Heart left ventricle (tissue), 16 donors: ENCODE data around the gene GDF2. TPM values are rescaled to one million over a fixed set of nuclear protein-coding genes. Genes with fewer than 3 reads are reported as not detected.

Source experiments
- ATAC-seq, 4 donors: fragments of 200-7000 bp; cut with Tn5 transposase; one replicate each; pipeline ENCODE4 v1.9.1; 2020 to 2022; ENCODE audit warnings: moderate library complexity in 4 of 4, mild to moderate bottlenecking in 3 of 4, moderate number of reproducible peaks in 1 of 4
- DNase-seq, 5 donors: peaks; one replicate each; pipeline ENCODE4 v3.0.0-alpha.2; 2020
- H3K27ac ChIP-seq, 12 donors: fragments of 200-600 bp; sonication (generic) in 4 of 12; one replicate each; pipeline versions ENCODE4 v1.5.0 to v1.8.0; 2016 to 2022; ENCODE audit warnings: mild to moderate bottlenecking in 2 of 12
- H3K27me3 ChIP-seq, 9 donors: fragments of 200-600 bp; sonication (generic) in 2 of 9; one replicate each; pipeline versions ENCODE4 v1.5.1 to v1.8.0; 2016 to 2022; ENCODE audit warnings: mild to moderate bottlenecking in 3 of 9
- H3K36me3 ChIP-seq, 9 donors: fragments of 200-600 bp; sonication (generic) in 2 of 9; one replicate each; pipeline versions ENCODE4 v1.5.0 to v1.8.0; 2018 to 2022; ENCODE audit warnings: mild to moderate bottlenecking in 2 of 9
- H3K4me1 ChIP-seq, 12 donors: fragments of 200-600 bp; sonication (generic) in 4 of 12; one replicate each; pipeline versions ENCODE4 v1.5.0 to v1.8.0; 2016 to 2022; ENCODE audit warnings: mild to moderate bottlenecking in 3 of 12
- H3K4me3 ChIP-seq, 12 donors: fragments of 200-600 bp; sonication (generic) in 4 of 12; one replicate each; pipeline versions ENCODE4 v1.5.0 to v1.8.0; 2017 to 2022; ENCODE audit warnings: mild to moderate bottlenecking in 9 of 12, moderate library complexity in 4 of 12
- H3K9me3 ChIP-seq, 12 donors: fragments of 200-600 bp; sonication (generic) in 4 of 12; one replicate each; pipeline versions ENCODE4 v1.5.0 to v1.8.0; 2016 to 2022; ENCODE audit warnings: mild to moderate bottlenecking in 1 of 12
- CTCF ChIP-seq, 12 donors: fragments of 200-600 bp; sonication (generic) in 4 of 12; IDR thresholded peaks; one replicate each; pipeline versions ENCODE4 v1.5.0 to v1.8.0; 2018 to 2022; ENCODE audit warnings: antibody characterized with exemption in 12 of 12, mild to moderate bottlenecking in 5 of 12
- POLR2A ChIP-seq, 2 donors: fragments of 450-650 bp; IDR thresholded peaks; one replicate each; pipeline ENCODE4 v1.6.1; 2017; ENCODE audit warnings: antibody characterized with exemption in 2 of 2, mild to moderate bottlenecking in 2 of 2, moderate library complexity in 2 of 2
- WGBS, 4 donors: extraction: QIAGEN DNeasy Blood & Tissue Kit in 2 of 4; methylation state at CpG; one replicate each; pipeline versions ENCODE4 v1.1.5 to v1.1.7; 2013 to 2018; 5-methylcytosine and 5-hydroxymethylcytosine counted together
- intact Hi-C, 10 donors: fragments of 100-400 bp; cut with DNase I; formaldehyde crosslinking; loops; one replicate each; pipeline versions ENCODE4 v1.11.1 to v1.14.2; 2022
- polyA plus RNA-seq, 2 donors: library from polyadenylated mRNA; stranded (reverse); fragments of 200-250 nt; gene quantifications; one replicate each; pipeline ENCODE4 v1.2.3, GENCODE V29; 2013
- total RNA-seq, 9 donors: library from RNA; depleted of rRNA in 2 of 9; stranded (reverse); fragments of >200 nt in 2 of 9; fragmentation: NEBNext Ultra II Directional in 3 of 9; extraction: Animal tissue kit (Norgen Biotek cat#: 25700) in 3 of 9; gene quantifications; one replicate each; pipeline versions ENCODE4 v1.1.0 to v1.2.4, GENCODE V29; 2016 to 2023
- donor health status: ischemic (EF 13 %, LVEDD 7.1; RV severe dilation, severe dysfunction).
- donor health status: healthy with polysubstance abuse.
- donor health status: DM: no; HTN: yes; CAD: no.
- donor health status: DM: no; HTN: no; CAD: no.
- donor health status: ischemic (EF 25% LVEDD 6.9; RV normal size, moderate dysfunction).
- donor health status: ischemic (EF 25% LVEDD 5.7; RV mildly dilated, moderate dysfunction).
- donor health status: healthy.
- donor health status: DM: yes; HTN: yes; CAD: no.
- donor health status: ischemic (EF 35%, LVEDD 5.7; RV mildly dilated, moderate dysfunction).
- donor health status: nonischemic (EF 11% LVEDD 7.7; RV severe dilation, severe dysfunction).
- donor health status: DM: yes; HTN: yes; CAD: no.
- donor health status: PGD.
- donor health status: ischemic (EF 29% LVEDD 5.4; RV normal size, mild dysfunction).
- donor health status: nonischemic (EF 23%, LVEDD 6.1; RV moderate dilation, normal function).

GDF2 gene
- total and polyA plus RNA-seq, 11 donors = not detected

- DNase-seq (no peak), ATAC-seq (no peak)
- Histone ChIP-seq H3K4me1 (no peaks in the 10 kb centered on the region), H3K9me3 (no peaks in the 10 kb centered on the region), H3K4me3 (no peak overlapping the region), H3K36me3 (no peaks in the 10 kb centered on the region), H3K27ac (no peak overlapping the region), H3K27me3 (peaks cover 0 to 3% (median 0%) of the 10 kb centered on the region in 9 donors)
- intact Hi-C loops = loop anchor here in 1 of 10 donors (5.0 kb wide), 1 partner anchor 53 kb away; no protein-coding TSS in a partner anchor
- no peak for TF ChIP-seq POLR2A (IDR thresholded peaks at IDR 0.05)
- TF ChIP-seq CTCF (IDR thresholded peaks at IDR 0.05) = no peak
- WGBS, 4 donors = 74 to 89% (median 80%) methylated on average over 9 to 15 of the region's 15 CpGs
These were observed 17.7 kb downstream of the GDF2 start for GRCh38 chr10:47339759-47340607.

- H3K4me3 ChIP-seq = no peak overlapping the region
- H3K27me3 ChIP-seq = peaks cover 0 to 3% (median 0%) of the 10 kb centered on the region in 9 donors
- H3K36me3 ChIP-seq = no peaks in the 10 kb centered on the region
- ATAC-seq (peak; percentile 47 to 64 (median 54)), DNase-seq (peak in 2 of 5 donors; percentile 41 to 44)
- H3K4me1 ChIP-seq = no peaks in the 10 kb centered on the region
- no peaks in the 10 kb centered on the region for H3K9me3 ChIP-seq
- 62 to 67% (median 65%) methylated on average over 5 of the region's 5 CpGs for WGBS, 4 donors
- intact Hi-C loops = no loop called here
- no peak overlapping the region for H3K27ac ChIP-seq
- TF ChIP-seq CTCF (IDR thresholded peaks at IDR 0.05) (peak; percentile 80 to 97 (median 94)), POLR2A (IDR thresholded peaks at IDR 0.05) (no peak)
These were observed 18.4 kb downstream of the GDF2 start for GRCh38 chr10:47340608-47341170.

DNA sequence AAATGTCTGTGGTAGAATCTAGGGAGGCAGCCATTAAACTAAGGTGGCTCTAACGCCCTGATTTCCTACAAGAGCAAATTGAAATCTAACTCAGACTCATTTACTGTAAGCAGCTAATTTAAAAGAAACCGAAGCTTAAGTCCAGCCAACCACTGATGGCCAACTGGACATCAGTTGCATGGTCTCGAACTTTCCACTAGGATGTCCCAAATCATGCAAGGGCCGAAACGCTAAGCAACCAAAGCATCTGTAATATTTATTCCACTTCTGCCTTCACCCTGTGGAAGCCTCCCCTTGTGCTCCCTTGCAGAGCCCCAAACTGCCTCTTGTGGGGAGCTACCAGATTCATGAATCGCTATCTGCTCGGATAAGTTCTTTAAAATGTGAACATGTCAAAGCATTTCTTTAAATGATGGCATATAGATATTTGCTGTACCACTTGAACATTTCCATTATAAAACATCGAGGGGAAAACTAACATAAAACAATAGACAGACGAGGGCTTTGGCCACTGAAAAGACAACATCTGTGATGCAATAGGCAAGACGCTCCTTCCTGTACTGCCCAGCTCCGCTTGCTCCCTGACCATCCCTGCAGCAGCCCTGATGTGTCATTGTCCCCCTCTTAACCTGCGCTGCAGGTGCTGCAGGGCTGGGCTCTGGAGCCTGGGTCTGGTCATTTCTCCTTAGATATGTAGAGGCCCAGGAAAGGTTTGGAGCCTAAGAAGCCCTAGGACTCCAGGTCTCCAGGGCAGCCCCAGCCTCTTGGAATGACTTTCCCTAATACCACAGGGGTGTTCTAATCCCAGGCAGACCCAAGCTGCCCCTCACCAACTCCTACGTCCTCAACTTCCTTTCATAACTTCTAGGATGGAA, 23.0 kb downstream of the GDF2 start:
- no peaks in the 10 kb centered on the region for H3K9me3 ChIP-seq
- H3K4me3 ChIP-seq = no peak overlapping the region
- no peaks in the 10 kb centered on the region for H3K4me1 ChIP-seq
- no peaks in the 10 kb centered on the region for H3K36me3 ChIP-seq
- no peak for TF ChIP-seq CTCF (IDR thresholded peaks at IDR 0.05)
- no peak for TF ChIP-seq POLR2A (IDR thresholded peaks at IDR 0.05)
- DNase-seq = no peak
- no peaks in the 10 kb centered on the region for H3K27me3 ChIP-seq
- WGBS, 4 donors = 87 to 89% (median 87%) methylated on average over 13 of the region's 13 CpGs
- intact Hi-C loops = no loop called here
- H3K27ac ChIP-seq = no peak overlapping the region
- no peak for ATAC-seq
